Lower leg skin (tissue), 4 donors: ENCODE data around the gene UGT1A6. TPM values are rescaled to one million over a fixed set of nuclear protein-coding genes. Genes with fewer than 3 reads are reported as not detected.
A peak's percentile ranks its signal among the peaks of the same experiment; 100 is the strongest.
"Not testable (repeated sequence)": the region's sequence is repeated elsewhere in the genome, so short reads cannot be mapped to it uniquely, and the experiment has no call there.

ENCODE experiments used
- DNase-seq, 2 donors: peaks; one replicate each; pipeline ENCODE4 v3.0.0-alpha.2; 2019; ENCODE audit warnings: low spot score in 2 of 2
- H3K4me3 ChIP-seq: fragments of 200-600 bp; sonication (generic); 2 replicates; pipeline ENCODE4 v1.5.1; 2017; ENCODE audit warnings: mild to moderate bottlenecking, low read depth; ENCODE audit not compliant: poor library complexity, severe bottlenecking
- POLR2A ChIP-seq, 2 donors: fragments of 450-650 bp; IDR thresholded peaks; one replicate each; pipeline ENCODE4 v1.6.1; 2016 to 2017; ENCODE audit warnings: antibody characterized with exemption in 2 of 2, mild to moderate bottlenecking in 1 of 2, moderate library complexity in 1 of 2
- WGBS, 2 donors: methylation state at CpG; one replicate each; pipeline ENCODE4 v1.1.5; 2018; 5-methylcytosine and 5-hydroxymethylcytosine counted together
- intact Hi-C: fragments of 100-400 bp; cut with DNase I; formaldehyde crosslinking; loops from one replicate; pipeline ENCODE4 v1.15.0; 2023; ENCODE audit warnings: low total_unique reads
- total RNA-seq, 4 donors: library from RNA; depleted of rRNA; stranded (reverse); fragments of >200 nt; gene quantifications; one replicate each; pipeline ENCODE4 v1.1.0, GENCODE V29; 2016
- TF ChIP-seq, protein P1 (sequence below), 3 donors: fragments of 450-650 bp; IDR thresholded peaks; one replicate each; pipeline ENCODE4 v1.5.1; 2016; ENCODE audit warnings: antibody characterized with exemption in 3 of 3, mild to moderate bottlenecking in 3 of 3, moderate library complexity in 2 of 3

The UGT1A6 gene
- total RNA-seq, 4 donors from 2014 or later = 11.5 to 35.6 (median 14.4) TPM

- WGBS, 2 donors = 71 to 78% methylated on average over 2 of the region's 2 CpGs
- no peak overlapping the region for H3K4me3 ChIP-seq
- DNase-seq = no peak
- TF ChIP-seq, protein P1, sequence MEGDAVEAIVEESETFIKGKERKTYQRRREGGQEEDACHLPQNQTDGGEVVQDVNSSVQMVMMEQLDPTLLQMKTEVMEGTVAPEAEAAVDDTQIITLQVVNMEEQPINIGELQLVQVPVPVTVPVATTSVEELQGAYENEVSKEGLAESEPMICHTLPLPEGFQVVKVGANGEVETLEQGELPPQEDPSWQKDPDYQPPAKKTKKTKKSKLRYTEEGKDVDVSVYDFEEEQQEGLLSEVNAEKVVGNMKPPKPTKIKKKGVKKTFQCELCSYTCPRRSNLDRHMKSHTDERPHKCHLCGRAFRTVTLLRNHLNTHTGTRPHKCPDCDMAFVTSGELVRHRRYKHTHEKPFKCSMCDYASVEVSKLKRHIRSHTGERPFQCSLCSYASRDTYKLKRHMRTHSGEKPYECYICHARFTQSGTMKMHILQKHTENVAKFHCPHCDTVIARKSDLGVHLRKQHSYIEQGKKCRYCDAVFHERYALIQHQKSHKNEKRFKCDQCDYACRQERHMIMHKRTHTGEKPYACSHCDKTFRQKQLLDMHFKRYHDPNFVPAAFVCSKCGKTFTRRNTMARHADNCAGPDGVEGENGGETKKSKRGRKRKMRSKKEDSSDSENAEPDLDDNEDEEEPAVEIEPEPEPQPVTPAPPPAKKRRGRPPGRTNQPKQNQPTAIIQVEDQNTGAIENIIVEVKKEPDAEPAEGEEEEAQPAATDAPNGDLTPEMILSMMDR (IDR thresholded peaks at IDR 0.05) = no peak
- no peak for TF ChIP-seq POLR2A (IDR thresholded peaks at IDR 0.05)
- intact Hi-C loops = no loop called here
Observed at GRCh38 chr2:233740870-233741269, 48.2 kb downstream of the UGT1A6 start.

DNA sequence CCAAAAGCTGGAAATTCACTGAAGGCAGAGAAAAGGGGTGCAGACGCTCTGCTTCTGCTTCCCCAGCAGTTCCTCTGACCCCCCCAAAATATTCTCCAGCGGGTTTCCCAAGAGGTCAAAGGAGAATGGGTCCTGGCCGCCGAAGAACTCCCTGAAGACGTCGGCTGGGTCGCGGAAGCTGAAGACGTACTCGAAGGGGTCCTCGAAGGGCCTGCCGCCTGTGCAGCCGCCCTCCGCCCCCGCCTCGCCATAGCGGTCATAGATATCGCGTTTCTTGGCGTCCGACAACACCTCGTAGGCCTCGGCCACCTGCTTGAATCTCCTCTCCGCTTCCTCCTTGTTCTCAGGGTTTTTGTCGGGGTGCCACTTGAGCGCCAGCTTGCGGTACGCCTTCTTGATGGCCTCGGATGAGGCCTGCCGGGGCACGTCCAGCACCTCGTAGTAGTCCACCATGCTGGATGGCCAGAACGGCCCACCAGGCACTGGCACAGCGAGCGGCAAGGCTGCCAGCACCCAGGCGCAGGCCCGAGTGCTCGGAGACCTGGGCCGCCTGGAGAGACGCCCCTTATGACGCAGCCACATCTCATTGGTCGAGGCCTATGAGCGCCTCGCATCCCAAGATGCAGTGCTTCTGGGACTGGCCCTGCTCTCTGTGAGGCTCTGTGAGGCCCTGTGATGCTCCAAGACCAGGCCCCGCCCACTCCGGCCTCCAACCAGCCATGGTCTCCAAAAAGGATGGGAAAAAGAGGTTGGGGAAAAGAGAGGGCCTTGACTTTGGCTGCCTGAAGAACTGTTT, 51.0 kb downstream of the UGT1A6 start:
- no peak for TF ChIP-seq POLR2A (IDR thresholded peaks at IDR 0.05)
- TF ChIP-seq, protein P1 (IDR thresholded peaks at IDR 0.05) = no peak
- 94 to 96% methylated on average over 36 to 42 of the region's 46 CpGs for WGBS, 2 donors
- no peak for DNase-seq
- H3K4me3 ChIP-seq = no peak overlapping the region
- intact Hi-C loops = no loop called here

DNA sequence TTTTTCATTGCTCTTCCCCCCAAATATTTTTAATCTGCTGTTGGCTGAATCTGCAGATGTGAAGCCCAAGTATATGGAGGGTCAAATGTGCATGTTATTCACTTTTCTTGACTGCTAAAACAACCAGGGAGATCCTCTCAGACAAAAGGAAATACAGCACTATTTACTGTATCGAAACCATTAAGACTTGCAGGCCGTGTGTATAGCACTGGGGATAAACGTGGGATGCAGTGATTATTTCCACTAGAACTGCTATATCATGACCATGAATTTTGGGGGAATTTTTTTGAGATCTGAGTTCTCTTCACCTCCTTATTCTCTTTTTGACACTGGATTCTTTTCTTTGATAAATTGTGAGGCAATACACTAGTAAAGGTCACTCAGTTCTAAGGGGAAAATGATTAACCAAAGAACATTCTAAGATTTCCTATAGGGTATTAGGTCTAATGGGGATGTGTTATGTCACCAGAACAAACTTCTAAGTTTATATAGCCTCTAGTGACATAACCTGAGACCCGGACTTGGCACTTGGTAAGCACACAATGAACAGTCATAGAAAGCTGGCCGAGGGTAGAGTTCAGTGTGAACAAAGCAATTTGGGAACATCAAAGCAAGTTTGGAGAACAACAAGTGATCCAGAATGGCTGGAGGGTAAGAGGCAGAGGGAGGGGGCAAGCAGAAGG, 52.5 kb downstream of the UGT1A6 start:
- intact Hi-C loops = no loop called here
- TF ChIP-seq, protein P1 (IDR thresholded peaks at IDR 0.05) = peak in 1 of 3 donors; percentile 28
- TF ChIP-seq POLR2A (IDR thresholded peaks at IDR 0.05) = no peak
- H3K4me3 ChIP-seq = no peak overlapping the region
- no peak for DNase-seq
- WGBS, 2 donors = 74 to 75% methylated on average over 5 of the region's 5 CpGs

DNA sequence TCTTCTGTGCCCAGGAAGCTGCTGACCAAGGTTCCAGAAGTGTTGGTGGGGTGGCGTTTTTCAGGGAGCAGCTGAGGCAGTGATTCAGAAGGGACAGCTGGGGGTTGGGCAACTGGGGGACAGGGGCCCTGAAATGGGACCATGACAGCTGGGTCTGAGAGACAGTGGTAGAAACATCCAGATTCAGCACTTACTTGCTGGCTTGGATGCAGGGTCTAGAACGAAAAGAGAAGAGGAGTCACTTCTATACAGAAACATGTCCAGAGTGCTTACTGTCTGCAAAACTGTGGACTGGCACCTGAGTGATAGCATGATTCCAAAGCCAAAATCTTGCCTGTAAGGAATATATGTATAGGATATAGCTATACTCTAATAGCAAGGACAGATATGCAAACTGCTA, 53.1 kb downstream of the UGT1A6 start:
- H3K4me3 ChIP-seq, DNase-seq, intact Hi-C loops: not testable (repeated sequence)
- WGBS, 2 donors = 73 to 82% methylated on average over 2 of the region's 2 CpGs

DNA sequence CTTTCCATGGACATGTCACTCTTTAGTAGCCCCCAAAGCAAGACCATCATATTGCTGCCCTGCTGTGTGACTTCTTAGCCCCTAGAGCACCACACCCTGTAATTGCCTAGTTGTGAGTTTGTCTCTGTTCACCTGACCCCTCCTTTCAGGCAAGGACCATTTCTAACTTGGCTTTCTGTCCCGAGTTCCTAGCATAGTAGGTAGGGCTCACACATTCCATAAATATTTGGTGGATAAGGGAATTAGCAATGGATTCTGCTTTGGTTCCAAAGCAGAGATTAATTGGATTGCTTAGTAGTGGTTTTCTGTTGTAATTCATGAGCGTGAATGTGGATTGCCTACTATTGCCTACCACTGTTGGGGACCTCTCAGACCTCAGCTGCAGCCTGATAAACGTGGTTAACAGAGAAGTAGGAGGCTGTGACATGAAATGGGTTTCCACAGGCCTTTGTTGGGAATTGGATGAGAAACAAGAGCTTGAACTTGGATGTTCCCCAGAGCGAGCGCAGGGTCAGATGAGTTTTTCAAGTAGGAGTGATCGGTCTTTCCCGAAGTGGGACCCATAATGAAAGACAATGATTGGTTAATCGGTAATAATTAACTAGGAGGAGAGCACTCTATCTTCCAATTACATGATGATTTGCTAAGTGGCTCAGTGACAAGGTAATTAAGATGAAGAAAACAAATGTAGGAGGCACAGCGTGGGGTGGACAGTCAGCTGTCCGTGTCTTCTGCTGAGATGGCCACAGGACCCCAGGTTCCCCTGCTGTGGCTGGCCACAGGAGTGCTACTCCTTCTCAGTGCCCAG, 54.0 kb downstream of the UGT1A6 start:
- TF ChIP-seq, protein P1 (IDR thresholded peaks at IDR 0.05) = no peak
- no peak for TF ChIP-seq POLR2A (IDR thresholded peaks at IDR 0.05)
- WGBS, 2 donors = 76 to 80% methylated on average over 10 of the region's 10 CpGs
- intact Hi-C loops = no loop called here
- DNase-seq = no peak
- H3K4me3 ChIP-seq = no peak overlapping the region

GRCh38 chr2:233747283-233747544, 54.5 kb downstream of the UGT1A6 start:
- intact Hi-C loops = no loop called here
- no peak for DNase-seq
- 96 to 99% methylated on average over 6 of the region's 6 CpGs for WGBS, 2 donors
- no peak overlapping the region for H3K4me3 ChIP-seq
- TF ChIP-seq, protein P1 (IDR thresholded peaks at IDR 0.05) = no peak
- no peak for TF ChIP-seq POLR2A (IDR thresholded peaks at IDR 0.05)

DNA sequence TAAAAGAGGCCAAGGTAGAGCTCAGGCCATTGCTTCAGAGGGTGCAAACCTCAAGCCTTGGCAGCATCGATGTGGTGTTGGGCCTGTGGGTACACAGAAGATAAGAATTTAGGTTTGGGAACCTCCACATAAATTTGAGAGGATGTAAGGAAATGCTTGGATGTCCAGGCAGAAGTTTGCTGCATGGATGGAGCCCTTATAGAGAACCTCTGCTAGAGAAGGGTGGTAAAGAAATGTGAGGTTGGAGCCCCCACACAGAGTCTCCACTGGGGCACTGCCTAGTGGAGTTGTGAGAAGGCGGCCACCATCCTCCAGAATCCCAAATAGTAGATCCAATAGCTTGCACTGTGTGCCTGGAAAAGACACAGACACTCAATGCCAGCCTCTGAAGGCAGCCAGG, 58.0 kb downstream of the UGT1A6 start:
- WGBS, 2 donors = 76 to 92% methylated on average over 2 of the region's 2 CpGs
- DNase-seq, intact Hi-C loops, H3K4me3 ChIP-seq: not testable (repeated sequence)

DNA sequence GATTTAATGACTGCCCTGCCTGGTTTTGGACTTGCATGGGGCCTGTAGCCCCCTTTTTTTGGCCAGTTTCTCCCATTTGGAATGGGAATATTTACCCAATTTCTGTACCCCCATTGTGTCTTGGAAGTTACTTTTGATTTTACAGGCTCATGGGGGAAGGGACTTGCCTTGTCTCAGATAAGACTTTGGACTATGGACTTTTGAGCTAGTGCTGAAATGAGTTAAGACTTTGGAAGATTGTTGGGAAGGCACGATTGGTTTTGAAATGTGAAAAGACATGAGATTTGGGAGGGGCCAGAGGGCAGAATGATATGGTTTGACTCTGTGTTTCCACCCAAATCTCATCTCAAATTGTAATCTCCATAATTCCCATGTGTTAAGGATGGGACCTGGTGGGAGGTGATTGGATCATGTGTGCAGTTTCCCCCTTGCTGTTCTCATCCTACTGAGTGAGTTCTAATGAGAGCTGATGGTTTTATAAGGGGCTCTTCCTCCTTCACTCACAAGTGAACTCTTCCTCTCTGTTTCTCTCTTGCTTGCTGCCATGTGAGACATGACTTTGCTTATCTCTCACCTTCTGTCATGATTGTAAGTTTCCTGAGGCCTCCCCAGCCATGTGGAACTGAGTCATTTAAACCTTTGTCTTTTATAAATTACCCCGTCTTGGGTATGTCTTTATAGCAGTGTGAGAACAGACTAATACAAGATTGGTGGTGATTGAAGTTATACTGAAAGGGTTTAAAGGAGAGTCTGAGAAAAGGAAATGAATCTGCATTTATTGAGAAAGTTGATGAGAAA, 58.7 kb downstream of the UGT1A6 start:
- H3K4me3 ChIP-seq, intact Hi-C loops, DNase-seq: not testable (repeated sequence)
- 73 to 77% methylated on average over 2 of the region's 2 CpGs for WGBS, 2 donors
